Cardiac muscle cell (in vitro differentiated cells and primary cell): ENCODE results near the gene NDP. TPM values are rescaled to one million over a fixed set of nuclear protein-coding genes. Genes with fewer than 3 reads are reported as not detected.

Experiments used
- DNase-seq, 2 donors: peaks; one replicate each; pipeline versions ENCODE4 v3.0.0 to v3.0.0-alpha.2; 2010 to 2017; ENCODE audit warnings: low read depth in 1 of 2, low spot score in 1 of 2
- H3K27ac ChIP-seq: fragments of 200-600 bp; sonication (generic); 2 replicates; pipeline ENCODE4 v1.5.1; 2016
- H3K27me3 ChIP-seq: fragments of 200-600 bp; sonication (generic); 2 replicates; pipeline ENCODE4 v1.6.0; 2016; ENCODE audit warnings: control low read depth
- H3K36me3 ChIP-seq: fragments of 200-600 bp; sonication (generic); 2 replicates; pipeline ENCODE4 v1.5.1; 2016; ENCODE audit warnings: control low read depth
- H3K4me1 ChIP-seq: fragments of 200-600 bp; sonication (generic); 2 replicates; pipeline ENCODE4 v1.8.1; 2017; ENCODE audit warnings: low read depth, mild to moderate bottlenecking, mixed run types
- H3K4me3 ChIP-seq: fragments of 200-600 bp; sonication (generic); 2 replicates; pipeline ENCODE4 v1.5.1; 2016; ENCODE audit warnings: mild to moderate bottlenecking
- H3K9me3 ChIP-seq: fragments of 200-600 bp; sonication (generic); 2 replicates; pipeline ENCODE4 v1.5.1; 2017; ENCODE audit warnings: low read depth, mild to moderate bottlenecking, control low read depth
- polyA plus RNA-seq: library from polyadenylated mRNA; unstranded; fragments of >200 nt; fragmentation: Nextera tagmentation; extraction: Ambion mirVana; gene quantifications from 2 replicates; pipeline ENCODE4 v1.2.1, GENCODE V29; 2016
- total RNA-seq: library from RNA; depleted of rRNA; stranded (reverse); fragments of >200 nt; gene quantifications from 2 replicates; pipeline ENCODE4 v1.2.3, GENCODE V29; 2016
- TF ChIP-seq, protein P1 (sequence below): IDR thresholded peaks from 2 replicates; pipeline ENCODE4 v1.5.1; 2012; ENCODE audit warnings: low read depth, mild to moderate bottlenecking, low read length

NDP gene
- total and polyA plus RNA-seq, 2 experiments from 2014 or later = not detected

DNA sequence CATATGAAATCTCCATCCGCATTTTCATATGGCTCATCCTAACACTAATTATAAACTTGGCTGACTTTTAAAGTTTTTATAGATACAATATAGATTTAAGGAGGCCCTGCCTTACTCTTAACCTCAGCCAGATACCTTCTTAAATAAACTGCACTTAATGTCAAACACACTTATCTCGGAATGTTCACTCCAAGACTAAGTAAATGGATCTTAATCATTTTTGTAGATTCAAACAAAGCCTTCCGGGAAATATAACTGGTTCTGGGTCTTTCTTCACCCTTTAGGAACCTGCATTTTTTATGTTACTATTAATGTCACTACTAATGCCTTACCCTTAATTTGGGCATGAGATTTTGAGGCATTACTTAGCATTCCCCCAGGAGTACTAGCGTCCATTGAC is 43.7 kb upstream of the NDP start:
- no peak overlapping the region for H3K27ac ChIP-seq
- no peak overlapping the region for H3K4me3 ChIP-seq
- TF ChIP-seq, protein P1, sequence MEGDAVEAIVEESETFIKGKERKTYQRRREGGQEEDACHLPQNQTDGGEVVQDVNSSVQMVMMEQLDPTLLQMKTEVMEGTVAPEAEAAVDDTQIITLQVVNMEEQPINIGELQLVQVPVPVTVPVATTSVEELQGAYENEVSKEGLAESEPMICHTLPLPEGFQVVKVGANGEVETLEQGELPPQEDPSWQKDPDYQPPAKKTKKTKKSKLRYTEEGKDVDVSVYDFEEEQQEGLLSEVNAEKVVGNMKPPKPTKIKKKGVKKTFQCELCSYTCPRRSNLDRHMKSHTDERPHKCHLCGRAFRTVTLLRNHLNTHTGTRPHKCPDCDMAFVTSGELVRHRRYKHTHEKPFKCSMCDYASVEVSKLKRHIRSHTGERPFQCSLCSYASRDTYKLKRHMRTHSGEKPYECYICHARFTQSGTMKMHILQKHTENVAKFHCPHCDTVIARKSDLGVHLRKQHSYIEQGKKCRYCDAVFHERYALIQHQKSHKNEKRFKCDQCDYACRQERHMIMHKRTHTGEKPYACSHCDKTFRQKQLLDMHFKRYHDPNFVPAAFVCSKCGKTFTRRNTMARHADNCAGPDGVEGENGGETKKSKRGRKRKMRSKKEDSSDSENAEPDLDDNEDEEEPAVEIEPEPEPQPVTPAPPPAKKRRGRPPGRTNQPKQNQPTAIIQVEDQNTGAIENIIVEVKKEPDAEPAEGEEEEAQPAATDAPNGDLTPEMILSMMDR = no peak
- no peaks in the 10 kb centered on the region for H3K9me3 ChIP-seq
- H3K36me3 ChIP-seq = no peaks in the 10 kb centered on the region
- H3K27me3 ChIP-seq = no peaks in the 10 kb centered on the region
- no peaks in the 10 kb centered on the region for H3K4me1 ChIP-seq
- DNase-seq = no peak

DNA sequence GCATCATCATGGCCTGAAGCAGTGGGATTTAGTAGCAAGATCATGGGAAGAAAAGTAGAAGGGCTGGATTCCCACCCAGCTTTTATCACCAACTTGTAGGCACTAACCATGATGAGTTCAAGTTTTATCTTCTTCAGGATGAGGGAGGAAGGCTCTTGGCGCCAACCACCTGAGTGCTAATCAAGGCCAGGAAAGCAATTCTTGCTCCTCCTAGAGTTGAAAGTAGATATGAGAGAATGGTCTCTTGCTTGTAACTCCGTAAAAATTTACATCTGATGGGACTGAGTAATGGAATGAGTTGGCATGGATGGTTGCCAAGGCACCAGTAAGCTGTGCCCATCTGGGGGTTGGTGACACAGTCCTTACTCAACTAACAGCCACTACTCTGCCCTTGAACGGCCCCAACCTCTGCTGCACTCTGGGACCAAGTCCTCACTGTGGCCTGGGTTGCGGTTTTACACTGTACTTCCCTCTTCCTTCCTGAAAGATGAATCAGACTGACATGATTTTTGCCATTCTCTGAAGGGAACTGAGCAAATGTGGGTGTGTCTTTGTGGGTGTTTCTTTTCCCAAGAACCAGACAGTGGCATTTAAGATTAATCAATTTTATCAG is 39.4 kb upstream of the NDP start:
- Histone ChIP-seq H3K27ac (no peak overlapping the region), H3K27me3 (no peaks in the 10 kb centered on the region), H3K36me3 (no peaks in the 10 kb centered on the region), H3K9me3 (no peaks in the 10 kb centered on the region), H3K4me3 (no peak overlapping the region), H3K4me1 (no peaks in the 10 kb centered on the region)
- DNase-seq = peak in 1 of 2 donors; percentile 50
- TF ChIP-seq, protein P1 = no peak

DNA sequence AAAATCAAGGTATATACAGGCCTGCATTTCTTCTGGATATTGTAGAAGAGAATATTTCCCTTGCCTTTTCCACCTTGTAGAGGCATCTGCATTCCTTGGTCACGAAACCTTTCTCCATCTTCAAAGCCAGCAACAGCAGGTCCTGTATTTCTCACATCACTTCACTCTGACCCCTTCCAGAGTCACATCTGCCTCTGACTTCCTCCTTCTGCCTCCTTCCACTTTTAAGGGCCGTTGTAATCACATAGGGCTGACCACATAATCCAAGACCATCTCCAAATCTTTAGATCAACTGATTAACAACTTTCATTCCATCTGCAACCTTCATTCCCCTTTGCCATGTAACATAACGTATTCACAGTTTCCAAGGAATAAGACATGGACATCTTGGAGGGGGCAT is 38.3 kb upstream of the NDP start:
- H3K36me3 ChIP-seq = no peaks in the 10 kb centered on the region
- TF ChIP-seq, protein P1 = no peak
- no peaks in the 10 kb centered on the region for H3K27me3 ChIP-seq
- H3K9me3 ChIP-seq = no peaks in the 10 kb centered on the region
- H3K4me3 ChIP-seq = no peak overlapping the region
- no peaks in the 10 kb centered on the region for H3K4me1 ChIP-seq
- no peak overlapping the region for H3K27ac ChIP-seq
- DNase-seq = no peak

DNA sequence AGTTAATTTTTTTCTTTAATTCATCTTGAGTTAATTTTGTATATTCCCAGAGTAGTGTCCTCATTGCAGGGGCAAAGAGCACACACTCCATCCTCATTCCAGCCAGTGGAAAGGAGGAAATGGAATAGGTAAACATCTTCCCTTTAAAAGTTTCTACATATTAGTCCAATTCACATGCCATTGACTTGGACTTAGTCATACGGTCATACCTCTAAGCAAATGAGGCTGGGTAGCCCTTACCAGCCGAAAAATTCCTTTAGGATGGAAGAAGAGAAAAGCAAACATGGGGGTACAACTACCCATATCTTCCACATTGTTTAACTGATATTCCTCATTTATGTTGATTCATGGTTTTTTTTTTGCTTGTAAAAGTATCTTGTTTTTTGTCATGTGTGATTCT is 37.4 kb upstream of the NDP start:
- TF ChIP-seq, protein P1 = no peak
- Histone ChIP-seq H3K36me3 (no peaks in the 10 kb centered on the region), H3K27me3 (no peaks in the 10 kb centered on the region), H3K4me3 (no peak overlapping the region), H3K4me1 (no peaks in the 10 kb centered on the region), H3K27ac (no peak overlapping the region), H3K9me3 (no peaks in the 10 kb centered on the region)
- no peak for DNase-seq

DNA sequence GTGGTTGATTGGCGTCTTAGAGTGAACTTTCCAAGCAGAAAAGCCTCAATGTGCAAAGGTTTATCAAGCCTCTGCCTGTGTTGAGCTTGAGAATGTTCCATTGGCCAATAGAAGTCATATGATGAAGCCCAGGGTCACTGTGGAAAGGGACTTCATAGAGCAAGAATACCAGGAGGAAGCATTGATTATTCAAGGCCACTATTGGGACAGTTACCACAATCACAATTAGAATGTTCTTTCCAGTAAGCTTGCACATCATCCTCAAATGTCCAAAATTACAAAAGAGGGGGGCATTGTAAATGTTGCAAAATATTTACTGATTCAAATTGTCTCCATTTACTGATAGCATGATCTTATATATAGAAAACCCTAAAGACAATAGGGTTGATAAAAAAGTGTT is 32.9 kb upstream of the NDP start:
- H3K27ac ChIP-seq = no peak overlapping the region
- no peaks in the 10 kb centered on the region for H3K9me3 ChIP-seq
- no peak overlapping the region for H3K4me3 ChIP-seq
- DNase-seq = no peak
- no peaks in the 10 kb centered on the region for H3K4me1 ChIP-seq
- TF ChIP-seq, protein P1 = no peak
- H3K36me3 ChIP-seq = no peaks in the 10 kb centered on the region
- H3K27me3 ChIP-seq = no peaks in the 10 kb centered on the region
